ENCODE results near the gene SCLT1.

The SCLT1 gene

GRCh38 chr4:128869776-128870509, 223.4 kb downstream of the SCLT1 start:
- DNase-seq (ENCODE audit: low read depth): no peak

DNA sequence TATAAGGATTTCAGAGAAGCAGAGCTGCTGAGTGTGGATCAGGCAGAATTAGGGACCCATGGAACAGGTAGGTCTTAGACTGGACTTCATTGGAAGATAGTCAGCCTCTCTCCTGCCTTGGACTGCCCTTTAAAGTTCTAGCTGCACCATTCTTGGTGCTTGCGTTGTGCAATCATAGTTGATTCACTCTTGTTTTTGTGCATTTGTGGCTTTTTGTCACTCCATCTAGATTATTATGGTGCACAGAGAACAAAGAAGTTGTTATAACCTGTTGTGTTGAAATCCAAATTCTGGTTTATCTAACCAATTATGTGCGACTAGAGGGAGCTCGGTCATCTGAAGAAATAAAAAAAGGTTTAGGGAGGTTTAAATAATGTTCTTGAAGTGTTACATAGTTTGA, 224.6 kb downstream of the SCLT1 start:
- no peak for DNase-seq (ENCODE audit: low read depth)

DNA sequence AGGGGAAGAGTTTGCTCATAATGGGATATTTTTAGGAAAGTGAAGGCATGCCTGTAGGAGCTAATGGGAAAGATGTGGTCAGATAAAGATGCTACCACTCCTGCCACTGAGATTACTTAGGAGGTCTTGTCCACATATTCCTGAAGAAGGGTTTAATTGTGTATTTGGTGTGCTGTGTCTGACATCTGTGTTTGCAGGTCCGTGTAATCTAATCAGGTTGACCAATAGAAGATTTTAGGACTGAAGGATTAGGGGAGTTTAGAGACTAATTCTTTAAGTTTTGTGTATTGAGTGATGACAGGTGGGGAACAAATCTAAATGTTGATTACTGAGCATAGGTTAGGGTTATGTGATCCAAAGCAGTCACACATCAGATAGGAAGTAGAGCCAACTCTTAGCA, 226.6 kb downstream of the SCLT1 start:
- no peak for DNase-seq (ENCODE audit: low read depth)

- no peak for DNase-seq (ENCODE audit: low read depth)
Observed at GRCh38 chr4:128866269-128866668, 227.1 kb downstream of the SCLT1 start.

DNA sequence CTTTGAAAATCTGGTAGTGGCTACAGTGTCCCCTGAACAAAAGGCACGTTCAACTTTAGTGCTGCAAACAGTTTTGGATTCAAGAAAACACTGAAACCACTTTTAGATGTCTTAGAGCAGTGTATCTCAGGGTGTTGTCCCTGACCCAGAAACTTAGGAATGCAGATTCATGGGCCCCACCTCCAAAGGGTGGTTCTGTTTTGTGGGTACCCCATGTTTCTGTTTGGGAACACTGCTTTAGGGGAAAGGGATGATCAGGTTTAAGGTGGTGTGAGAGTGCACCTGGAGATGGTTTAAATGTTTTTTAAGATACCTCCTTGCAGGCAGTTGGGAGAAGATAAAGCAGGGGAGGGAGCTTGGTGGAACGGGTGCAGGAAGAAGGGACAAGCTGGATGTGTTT, 228.2 kb downstream of the SCLT1 start:
- DNase-seq (ENCODE audit: low read depth): no peak

DNA sequence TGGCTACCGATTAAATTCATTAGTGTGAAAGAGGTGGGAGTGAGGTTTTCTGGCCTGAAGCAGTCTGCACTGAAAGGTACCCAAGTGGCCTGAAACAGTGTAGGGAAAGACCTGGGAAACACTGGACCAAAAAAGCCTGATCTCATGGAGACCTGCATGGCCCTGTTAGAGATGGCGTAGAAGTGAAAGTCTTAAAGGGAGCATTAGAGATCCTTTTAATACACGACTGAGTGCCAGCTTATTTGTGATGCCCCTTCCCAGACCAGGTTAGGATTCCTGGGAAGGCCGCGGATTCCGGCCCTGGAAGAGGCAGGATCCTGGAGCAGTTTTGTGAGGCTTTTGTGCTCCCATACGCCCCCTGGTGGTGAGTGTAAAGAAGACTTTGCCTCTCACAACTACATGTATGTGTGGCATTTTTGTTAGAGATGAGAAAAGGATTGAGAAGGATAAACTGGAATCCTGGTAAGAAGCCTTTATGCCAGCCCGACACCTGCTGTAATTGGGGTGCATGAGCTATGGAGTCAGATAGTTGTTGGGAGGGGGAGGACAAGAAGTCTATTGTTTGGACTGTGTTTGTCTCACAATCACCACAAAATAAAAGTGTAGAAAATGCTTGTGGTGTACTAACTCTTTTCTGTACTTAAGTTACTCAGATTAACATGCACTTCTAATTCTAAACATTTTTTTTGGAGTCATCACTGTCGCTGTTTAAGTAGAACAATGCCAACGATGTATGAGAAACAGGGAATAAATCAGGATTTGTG, 229.8 kb downstream of the SCLT1 start:
- DNase-seq (ENCODE audit: low read depth): peak; percentile 35

GRCh38 chr4:128862608-128863311, 230.6 kb downstream of the SCLT1 start:
- DNase-seq (ENCODE audit: low read depth): no peak

DNA sequence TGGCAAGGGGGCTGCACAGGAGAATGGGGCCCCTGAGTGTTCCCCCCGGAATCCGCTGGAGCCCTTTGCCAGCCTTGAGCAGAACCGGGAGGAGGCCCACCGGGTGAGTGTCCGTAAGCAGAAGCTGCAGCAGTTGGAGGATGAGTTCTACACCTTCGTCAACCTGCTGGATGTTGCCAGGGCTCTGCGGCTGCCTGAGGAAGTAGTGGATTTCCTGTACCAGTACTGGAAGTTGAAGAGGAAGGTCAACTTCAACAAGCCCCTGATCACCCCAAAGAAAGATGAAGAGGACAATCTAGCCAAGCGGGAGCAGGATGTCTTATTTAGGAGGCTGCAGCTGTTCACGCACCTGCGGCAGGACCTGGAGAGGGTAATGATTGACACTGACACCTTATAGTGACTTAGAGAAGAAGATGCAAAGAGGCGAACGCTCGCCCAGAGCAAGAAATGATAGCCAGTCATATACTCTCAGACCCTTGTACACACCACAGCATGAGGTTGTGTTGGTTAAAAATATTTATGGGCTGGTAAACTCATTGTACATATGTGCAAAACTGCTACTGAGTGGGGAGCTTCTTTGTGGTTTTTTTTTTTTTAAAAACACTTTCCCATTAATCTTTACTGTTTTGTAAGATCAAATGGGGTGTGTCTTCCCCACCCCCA, 231.4 kb downstream of the SCLT1 start:
- DNase-seq (ENCODE audit: low read depth): no peak

DNA sequence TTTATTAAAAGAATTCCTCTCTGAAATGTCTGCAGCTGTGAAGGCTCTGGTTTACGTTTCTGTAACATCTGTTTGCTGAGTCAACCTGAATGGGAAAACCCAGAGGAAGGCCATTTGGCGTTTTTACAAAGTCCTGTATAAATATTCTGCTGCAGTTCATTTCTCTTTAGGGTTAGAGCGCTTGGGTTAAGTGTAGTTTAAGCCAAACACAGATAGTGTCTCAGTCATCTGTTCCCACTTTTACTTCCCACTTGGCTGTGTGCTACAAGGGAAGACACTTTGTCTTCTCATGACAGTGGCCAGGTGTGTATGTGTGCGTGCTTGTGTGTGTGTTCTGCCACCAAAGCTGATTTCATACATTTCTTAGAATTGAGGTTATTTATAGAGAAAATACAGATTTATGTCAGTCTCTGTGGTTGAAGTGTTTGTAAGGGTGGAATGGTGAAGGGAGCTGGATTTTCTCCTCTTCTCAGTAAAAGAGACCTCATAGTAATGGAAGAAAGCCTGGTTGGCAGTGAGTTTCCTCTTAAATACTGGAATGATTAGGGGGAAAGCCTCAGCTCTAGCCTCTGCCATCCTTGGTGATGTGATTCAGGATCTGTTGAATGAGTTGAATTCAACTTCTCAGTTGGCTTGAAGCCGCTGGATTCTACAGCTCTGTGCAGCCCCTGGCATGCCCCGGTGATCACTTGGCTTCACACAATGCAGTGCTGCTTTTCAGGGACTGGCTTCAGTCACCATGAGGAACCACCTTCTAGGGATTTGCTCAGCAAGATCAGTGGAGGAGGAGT, 233.3 kb downstream of the SCLT1 start:
- no peak for DNase-seq (ENCODE audit: low read depth)

DNA sequence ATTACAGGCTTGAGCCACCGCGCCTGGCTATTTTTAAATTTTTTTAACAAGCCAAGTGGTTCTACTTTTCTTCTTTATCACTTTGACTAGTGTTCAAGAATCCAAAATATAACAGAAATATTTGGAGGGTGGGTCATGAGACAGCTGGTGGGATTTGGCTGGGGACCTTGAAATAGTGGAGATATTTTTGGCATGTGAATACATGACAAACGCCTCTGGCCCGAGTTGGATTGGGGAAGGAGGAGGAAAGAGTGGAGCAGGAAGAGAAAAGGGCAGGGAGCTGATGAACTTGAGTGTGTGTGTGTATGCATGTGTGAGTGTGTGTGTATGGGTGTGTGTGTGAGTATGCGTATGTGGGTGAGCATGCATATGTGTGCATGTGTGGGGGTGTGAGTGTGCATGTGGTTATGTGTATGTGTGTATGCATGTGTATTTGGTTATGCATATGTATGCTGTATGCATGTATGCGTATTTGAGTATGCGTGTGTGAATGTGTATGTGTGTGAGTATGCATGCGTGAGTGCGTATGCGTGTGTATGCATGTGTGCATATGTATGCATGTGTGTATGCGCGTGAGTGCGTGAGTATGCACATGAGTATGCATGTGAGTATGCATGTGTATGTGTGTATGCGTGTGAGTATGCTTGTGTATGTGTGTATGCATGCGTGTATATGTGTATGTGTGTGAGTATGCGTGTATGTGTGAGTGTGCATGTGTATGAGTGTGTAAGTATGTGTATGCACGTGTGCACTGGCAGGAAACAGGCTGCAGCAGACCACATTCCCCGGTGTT, 234.3 kb downstream of the SCLT1 start:
- DNase-seq (ENCODE audit: low read depth): peak; percentile 54

DNA sequence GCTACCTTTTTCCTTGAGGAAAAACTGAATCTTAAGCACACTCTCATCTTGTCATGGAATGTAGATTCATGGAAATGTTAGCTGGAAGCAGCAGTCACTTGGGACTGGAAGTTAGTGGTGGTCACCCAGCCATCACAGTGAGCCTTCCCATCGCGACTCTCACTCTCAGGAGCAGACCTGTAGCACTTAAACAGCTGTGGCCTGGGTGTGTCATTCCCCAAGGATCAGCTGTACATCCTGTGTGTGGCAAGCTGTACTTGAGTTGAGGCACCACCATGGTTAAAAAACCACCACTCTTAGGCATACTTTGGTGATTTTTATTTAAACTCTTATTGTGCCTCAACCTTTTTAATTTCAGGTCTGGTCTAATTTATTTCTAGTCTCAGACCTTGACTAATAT, 237.1 kb downstream of the SCLT1 start:
- no peak for DNase-seq (ENCODE audit: low read depth)

- no peak for DNase-seq (ENCODE audit: low read depth)
Observed at GRCh38 chr4:128855621-128856020, 237.7 kb downstream of the SCLT1 start.

DNA sequence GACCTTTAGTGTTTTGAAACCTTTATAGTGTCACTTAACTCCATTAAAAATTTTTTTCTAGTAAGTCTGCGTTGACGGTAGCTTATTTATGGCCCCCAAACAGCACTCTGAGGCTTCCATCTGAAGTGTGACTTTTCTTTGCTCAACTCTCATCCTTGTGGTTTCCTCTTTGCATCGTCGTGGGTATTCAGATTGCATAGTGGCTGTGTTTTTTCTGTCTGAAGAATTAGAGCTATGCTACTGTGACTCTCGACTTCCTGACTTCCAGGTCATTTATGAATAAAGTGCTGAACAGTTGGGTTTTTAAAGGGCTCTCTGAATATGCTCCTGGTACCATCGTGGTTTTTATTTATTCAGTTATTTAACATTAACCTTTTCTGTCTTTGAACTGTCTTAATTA, 238.9 kb downstream of the SCLT1 start:
- DNase-seq (ENCODE audit: low read depth): no peak

DNA sequence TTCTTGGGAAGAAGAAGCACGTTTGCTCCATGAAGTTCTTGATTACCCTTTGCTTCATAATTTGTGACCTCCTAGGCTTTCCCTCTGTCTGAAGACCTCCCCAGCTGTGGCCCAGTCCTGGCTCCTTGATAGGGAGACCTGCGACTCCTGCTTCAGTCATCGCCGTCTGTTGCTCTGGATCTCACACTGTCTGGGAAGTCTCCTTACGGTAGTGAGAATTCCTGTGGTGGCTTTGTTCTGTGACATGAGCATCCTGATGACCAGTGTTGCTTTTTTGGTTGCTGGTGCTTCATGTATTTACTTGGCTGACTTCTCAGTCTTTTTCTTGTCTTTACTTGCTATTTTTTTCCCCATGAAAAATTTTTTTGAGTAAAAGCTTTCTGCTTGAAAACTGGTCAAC, 239.6 kb downstream of the SCLT1 start:
- no peak for DNase-seq (ENCODE audit: low read depth)

DNA sequence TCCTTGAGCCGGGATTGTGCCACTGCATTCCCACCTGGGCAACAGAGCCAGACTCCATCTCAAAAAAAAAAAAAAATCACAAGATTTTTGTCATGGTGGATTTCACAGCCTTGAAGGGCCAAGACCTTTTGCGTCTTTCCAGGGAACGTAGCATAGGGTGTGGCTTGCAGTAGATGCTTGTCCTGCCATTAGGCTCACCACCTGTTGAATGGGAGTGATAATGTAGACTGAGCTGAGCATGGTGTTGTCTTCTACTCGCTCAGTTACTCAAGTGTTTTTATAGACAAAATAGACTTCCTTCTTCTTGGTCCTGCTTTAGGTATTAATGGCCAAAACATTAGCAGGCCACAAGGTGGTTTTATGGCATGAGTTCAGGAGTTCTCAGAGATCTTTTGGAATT, 243.1 kb downstream of the SCLT1 start:
- no peak for DNase-seq (ENCODE audit: low read depth)

DNA sequence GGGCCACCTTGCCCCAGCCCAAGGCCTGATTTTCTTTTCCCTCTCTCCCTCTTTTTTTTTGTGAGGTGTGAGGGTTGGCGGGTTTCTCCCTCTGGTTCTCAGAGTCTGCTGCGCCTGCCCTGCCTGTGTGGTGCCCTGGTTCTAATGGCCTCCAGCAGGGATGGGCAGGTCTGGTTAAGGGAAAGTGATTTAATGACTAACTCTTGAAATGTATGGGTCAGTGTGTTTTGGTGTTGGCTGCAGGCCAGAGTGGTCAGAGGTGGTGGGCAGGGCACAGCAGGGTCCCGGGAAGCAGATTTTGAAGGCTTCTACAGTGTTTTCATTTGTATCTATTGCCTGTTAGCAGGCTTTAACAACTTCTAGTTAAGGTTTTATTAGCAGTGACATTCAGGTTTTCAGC, 244.9 kb downstream of the SCLT1 start:
- no peak for DNase-seq (ENCODE audit: low read depth)

DNA sequence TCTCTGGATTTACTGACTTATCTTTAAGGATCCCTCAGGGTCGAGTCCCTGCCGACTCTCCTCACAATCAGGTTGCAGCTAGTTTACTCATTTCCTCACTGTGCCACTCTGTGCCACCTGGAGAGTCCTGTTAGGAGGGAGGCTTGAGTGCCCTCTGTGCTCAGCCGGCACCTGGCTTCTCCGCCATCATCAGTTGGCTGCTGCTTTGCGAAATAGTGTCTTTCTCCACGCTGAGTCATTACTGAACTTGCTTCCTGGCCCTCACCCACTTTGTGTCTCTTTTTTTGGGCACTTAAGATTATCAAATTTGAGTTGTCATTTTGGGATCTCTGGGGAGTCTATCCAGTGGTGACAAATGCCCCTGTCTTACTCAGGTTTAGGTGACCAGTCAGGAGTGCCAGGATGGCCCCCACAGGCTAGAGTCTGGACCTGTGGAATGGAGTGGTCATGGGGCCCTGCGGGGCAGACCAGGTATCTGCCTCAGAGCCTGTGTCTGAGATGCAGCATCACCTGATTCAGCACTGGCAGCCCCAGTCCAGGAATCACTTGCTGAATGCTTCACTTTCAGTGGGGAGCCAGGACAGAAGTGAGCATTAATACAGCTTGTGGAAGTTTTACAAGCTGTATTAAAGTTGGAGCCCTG, 246.1 kb downstream of the SCLT1 start:
- no peak for DNase-seq (ENCODE audit: low read depth)

GRCh38 chr4:128846063-128846462, 247.3 kb downstream of the SCLT1 start:
- DNase-seq (ENCODE audit: low read depth): no peak

DNA sequence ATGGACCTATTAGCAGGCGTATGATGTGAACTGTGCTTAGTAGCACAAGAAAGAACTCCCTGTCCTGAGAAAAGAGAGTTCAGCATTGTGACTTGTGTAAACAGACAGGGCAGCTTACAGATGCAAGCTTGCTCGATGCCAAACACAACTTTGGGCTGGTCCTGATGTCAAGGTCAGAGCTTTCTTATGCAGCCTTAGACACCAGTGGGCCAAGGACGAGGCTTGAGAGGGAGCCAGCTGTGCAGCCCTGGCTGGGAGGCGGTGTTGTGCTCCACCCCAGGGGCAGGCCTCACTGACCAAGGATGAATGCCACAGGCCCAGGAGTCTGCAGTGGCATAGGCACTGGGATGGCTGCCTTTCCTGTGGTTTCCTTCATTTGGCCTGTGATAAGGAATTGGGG, 248.4 kb downstream of the SCLT1 start:
- DNase-seq (ENCODE audit: low read depth): no peak

DNA sequence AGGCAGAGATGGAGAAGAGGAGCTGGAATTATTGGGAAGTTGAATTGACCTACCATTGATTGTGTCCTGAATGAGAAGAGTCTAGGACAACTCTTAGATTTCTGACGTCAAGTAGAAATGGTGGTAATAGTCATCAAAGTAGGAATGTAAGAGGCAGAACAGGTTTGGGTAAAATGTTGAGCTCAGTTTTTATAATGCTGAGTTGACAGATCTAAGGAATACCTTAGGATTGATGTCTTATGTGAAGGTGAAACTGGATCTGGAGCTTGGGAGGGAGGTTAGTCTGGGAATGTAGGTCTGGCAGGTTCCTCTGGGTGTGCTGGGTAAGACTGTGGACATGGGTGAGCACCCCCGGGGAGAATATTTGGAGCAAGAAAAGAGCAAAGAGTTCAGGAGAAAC, 251.9 kb downstream of the SCLT1 start:
- DNase-seq (ENCODE audit: low read depth): no peak
